ENCODE data around the gene SLC26A11.
"Not testable (repeated sequence)": the region's sequence is repeated elsewhere in the genome, so short reads cannot be mapped to it uniquely, and the experiment has no call there.

Gene SLC26A11

DNA sequence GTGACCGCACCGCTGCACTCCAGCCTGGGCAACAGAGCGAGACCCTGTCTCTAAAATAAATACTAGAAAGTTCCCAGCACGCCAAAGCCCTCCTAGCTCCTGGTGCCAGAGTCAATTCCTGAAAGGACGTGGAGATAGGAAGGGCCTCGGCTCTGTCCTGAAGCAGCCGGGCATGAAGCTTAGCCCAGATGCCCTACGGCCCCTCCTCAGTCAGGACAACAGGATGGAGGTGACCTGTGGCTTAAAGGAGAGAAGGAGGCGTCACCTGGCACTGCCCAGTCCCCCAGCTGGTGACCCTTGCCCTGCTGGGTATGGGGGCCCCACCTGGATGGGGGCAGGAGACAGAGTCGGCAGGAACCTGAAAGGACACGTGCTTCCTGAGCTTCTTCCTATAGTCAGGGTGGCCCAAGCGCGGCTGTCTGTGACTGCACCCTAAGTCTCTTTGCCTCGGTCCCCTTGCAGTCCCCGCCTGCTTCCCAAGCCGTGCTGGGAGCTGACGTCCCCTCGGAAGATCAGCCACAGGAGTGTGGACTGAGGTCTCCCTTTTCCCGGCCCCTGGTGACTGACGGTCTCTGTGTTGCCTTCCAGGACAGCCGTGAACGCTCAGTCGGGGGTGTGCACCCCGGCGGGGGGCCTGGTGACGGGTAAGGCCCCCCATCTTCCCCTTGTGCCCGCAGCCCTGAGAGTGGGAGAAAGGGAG, 25.5 kb downstream of the SLC26A11 start:
- DNase-seq = no peak

GRCh38 chr17:80246266-80246681, 26.0 kb downstream of the SLC26A11 start:
- DNase-seq = no peak

DNA sequence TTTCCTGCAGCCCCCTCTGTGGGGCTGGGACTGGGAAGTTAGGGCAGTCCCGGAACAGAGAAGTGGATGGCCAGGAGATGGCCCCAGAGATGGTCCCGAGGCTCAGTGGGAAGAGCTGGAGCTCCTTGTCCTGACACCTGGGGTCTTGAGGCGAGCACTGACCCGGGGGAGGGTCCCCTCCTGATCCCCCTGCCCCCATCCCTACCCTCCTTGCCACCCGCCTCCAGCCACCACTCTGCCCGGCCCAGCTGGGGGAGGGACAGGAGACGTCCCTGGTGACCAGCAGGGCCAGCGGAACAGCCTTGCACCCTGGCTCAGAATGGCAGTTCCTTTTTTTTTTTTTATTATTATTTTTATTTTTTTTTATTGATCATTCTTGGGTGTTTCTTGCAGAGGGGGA, 26.5 kb downstream of the SLC26A11 start:
- DNase-seq = no peak

GRCh38 chr17:80247561-80247960, 27.3 kb downstream of the SLC26A11 start:
- no peak for DNase-seq

GRCh38 chr17:80248001-80248893, 28.0 kb downstream of the SLC26A11 start:
- no peak for DNase-seq

GRCh38 chr17:80248894-80249710, 28.9 kb downstream of the SLC26A11 start:
- no peak for DNase-seq

GRCh38 chr17:80251966-80252365, 31.7 kb downstream of the SLC26A11 start:
- no peak for DNase-seq

GRCh38 chr17:80252871-80253270, 32.6 kb downstream of the SLC26A11 start:
- DNase-seq = peak; percentile 85

GRCh38 chr17:80253631-80254395, 33.6 kb downstream of the SLC26A11 start:
- no peak for DNase-seq

DNA sequence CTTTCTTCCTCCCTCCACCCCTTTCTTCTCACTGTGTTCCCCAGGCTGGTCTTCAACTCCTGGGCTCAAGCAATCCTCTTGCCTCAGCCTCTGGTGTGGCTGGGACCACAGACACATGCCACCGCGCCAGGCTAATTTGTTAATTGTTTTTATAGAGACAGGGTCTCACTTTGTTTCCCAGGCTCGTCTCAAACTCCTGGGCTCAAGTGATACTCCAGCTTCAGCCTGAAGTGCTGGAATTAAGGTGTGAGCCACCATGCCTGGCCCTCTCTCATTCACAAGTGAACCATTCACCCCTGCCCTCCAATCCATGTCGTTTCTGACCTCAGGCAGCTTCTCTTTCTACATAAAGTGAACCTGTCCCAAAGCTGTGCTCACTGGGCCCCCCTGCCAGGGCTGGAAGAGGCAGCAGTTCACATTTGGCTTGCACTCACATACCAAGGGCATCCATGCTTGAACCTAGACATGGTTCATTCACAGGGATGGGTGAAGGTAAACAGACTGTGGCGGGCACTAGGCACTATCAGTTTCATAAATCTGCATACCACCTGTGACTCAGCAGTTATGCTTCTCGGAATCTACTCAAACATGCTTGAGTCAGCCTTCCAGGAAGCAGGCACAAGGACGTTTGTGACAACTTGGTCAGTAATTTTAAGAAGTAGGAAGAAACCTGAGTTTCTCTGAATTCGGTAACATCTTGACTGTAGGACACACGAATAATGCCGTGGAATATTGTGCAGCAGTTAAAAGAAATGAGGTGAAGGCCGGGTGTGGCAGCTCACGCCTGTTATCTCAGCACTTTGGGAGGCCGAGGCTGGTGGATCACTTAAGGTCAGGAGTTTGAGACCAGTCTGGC, 34.4 kb downstream of the SLC26A11 start:
- DNase-seq = peak; percentile 96

- DNase-seq = no peak
Observed at GRCh38 chr17:80256034-80256350, 35.8 kb downstream of the SLC26A11 start.

DNA sequence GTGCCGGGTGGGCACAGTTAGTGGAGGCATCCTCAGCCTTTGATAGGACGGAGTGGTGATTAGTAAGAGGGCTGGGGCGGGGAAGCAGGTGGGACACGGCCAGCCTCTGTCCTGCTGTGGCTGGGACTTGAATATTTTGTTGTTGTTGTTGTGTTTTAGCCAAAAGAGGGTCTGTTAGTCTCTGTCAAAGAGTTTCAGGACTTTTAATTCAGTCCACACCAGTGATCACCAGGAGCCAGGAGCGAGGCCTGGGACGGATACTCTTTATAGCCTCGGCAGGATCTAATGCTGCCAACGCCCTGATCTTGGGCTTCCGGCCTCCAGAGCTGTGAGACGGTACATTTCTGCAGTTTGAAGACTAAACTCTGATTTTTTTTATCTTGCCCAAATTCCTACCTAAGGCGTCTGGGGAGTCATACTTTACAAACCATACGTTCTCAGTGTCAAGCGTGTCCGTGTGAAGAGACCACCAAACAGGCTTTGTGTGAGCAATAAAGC, 37.5 kb downstream of the SLC26A11 start:
- no peak for DNase-seq

- DNase-seq = not testable (repeated sequence)
Observed at GRCh38 chr17:80258296-80258695, 38.1 kb downstream of the SLC26A11 start.

GRCh38 chr17:80259457-80260068, 39.3 kb downstream of the SLC26A11 start:
- DNase-seq = no peak

DNA sequence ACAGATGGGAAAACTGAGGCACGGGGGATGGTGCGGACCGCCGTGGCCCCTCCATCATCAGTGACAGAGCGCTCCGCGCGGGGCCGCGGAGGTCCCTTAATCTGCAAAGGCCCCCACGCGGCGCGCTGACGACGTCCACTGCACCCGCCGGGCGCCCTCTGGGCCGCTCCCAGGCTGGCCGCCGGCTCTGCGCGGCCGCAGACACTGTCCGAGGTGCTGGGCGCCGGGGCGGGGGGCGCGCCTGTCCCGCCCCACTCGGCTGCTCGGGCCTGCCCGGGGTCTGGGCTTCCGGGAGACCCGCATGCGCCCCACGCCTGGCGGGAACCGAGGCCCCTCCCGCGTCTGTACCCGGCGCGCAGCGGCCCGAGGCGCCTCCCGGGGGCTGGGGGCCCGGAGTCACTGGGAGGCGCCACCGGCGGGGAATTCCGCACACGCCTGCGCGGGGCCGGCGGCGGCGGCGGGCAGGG, 39.9 kb downstream of the SLC26A11 start:
- DNase-seq = peak; percentile 63

- peak; percentile 60 for DNase-seq
Observed at GRCh38 chr17:80260791-80261158, 40.5 kb downstream of the SLC26A11 start, which contains the start of gene RNF213. Gene RNF213 (plus strand): TSS chr17:80260852. CDS start chr17:80263682, 2,830 bp downstream.

DNA sequence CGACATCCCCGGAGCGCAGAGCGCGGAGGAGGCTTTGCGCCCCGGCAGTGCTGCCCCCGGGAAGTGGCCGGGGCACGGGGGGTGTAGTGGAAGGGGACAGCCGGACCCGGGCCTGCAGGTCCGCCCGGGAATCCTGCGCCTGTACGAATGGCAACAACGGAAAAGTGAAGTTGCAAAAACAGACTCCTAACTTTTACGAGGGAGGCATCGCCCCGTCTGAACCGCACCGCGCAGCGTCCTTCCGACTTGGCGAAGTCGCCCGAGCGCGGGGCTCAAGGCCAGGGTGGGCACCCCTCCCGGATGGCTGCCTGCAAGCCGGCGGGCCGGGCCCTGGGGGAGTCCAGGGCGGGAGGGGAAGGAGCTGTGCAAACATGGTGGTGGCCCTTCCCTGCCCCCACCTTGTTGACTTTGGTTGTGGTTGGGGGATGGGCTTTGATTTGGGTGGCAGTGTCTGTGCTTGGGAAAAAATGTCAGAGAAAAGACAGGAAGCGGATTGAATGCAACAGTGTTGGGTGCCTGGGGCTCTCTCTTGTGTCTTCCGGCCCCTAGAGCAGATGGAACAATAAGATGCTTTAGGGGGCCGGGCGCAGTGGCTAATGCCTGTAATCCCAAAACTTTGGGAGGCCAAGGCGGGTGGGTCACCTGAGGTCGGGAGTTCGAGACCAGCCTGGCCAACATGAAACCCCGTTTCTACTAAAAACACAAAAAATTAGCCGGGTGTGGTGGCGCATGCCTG, 41.1 kb downstream of the SLC26A11 start:
- DNase-seq = peak; percentile 64

DNA sequence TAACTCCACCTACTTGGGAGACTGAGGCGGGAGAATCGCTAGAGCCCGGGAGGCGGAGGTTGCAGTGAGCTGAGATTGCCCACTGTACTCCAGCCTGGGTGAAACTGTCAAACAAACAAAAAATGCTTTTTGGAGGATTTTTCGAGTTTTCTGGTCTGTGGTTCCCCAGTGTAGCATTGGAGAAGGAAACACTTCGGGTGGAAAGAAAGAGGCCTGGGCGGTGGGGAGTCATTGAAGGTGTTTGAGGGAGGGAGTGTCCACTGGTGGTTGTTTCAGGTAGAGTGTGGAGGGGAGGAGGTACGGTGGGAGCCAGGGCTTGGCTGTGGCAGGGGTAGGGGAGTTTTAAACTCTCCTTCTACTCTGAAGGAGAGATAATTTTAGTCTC, 41.7 kb downstream of the SLC26A11 start:
- DNase-seq = no peak

DNA sequence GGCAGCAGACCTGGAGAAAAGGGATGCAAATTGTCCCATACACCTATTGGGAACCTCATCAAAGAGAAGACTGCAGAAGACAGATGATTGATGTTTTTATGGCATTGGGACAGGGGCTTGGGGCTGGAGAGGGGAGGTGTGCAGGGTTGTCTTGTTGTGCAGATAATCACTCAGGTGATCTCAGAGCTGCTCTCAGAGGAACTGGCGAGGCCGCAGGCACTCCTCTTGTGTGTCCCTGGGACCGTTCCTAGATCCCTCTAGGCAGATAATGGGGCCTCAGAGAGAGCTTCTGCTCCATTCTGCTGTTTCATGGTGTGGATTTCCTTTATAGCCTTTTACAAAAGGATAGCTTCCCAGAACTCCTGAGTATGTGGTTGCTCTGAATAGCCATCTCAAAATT, 42.1 kb downstream of the SLC26A11 start:
- no peak for DNase-seq

DNA sequence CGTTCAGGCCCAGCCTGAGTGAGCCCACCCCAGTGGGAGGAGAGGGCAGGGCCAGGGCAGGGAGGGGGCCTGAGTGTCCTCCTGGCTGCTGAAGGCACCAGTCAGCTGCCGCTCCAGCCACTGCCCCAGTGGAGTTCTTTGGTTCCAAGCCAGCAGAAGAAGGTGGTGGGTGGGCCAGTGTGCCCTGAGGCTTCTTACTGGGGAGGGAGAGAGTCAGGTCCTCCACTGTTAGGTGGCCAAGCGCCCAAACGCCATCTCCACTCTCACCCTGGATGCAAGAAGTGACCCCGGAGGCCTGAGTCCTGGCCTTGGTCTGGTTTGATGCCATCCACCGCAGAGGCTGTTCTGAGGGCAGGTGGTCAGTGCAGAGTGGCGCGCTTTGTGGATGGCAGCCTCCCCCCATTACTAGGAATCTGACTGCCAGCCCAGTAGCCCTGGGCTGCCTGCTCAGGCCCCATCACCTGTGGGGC, 42.6 kb downstream of the SLC26A11 start:
- no peak for DNase-seq

Data from hematopoietic multipotent progenitor cell treated with erythropoietin and hydrocortisone succinate and interleukin-3 and kit ligand, for 6 days (in vitro differentiated cells).